DND-41 (cell line): ENCODE results near the gene LDLR.

Experiments used
- ATAC-seq: fragments of 200-7000 bp; cut with Tn5 transposase; 3 replicates; pipeline ENCODE4 v1.9.1; 2021; ENCODE audit warnings: low read depth; ENCODE audit not compliant: insufficient read depth
- DNase-seq: peaks from one replicate; pipeline ENCODE4 v3.0.0-alpha.2; 2020
- H2AFZ ChIP-seq: 2 replicates; pipeline ENCODE4 v1.6.0; 2012; ENCODE audit warnings: low read depth, low read length
- H3K27ac ChIP-seq: 2 replicates; pipeline ENCODE4 v1.5.1; 2012; ENCODE audit warnings: low read length, inconsistent platforms
- H3K27me3 ChIP-seq: fragments of 200-600 bp; sonication (generic); 2 replicates; pipeline ENCODE4 v1.6.0; 2012; ENCODE audit warnings: low read length, mild to moderate bottlenecking, inconsistent platforms; ENCODE audit not compliant: insufficient read depth, poor library complexity
- H3K36me3 ChIP-seq: 2 replicates; pipeline ENCODE4 v1.5.1; 2012; ENCODE audit warnings: low read length, inconsistent platforms; ENCODE audit not compliant: insufficient read depth
- H3K4me1 ChIP-seq: 2 replicates; pipeline ENCODE4 v1.5.1; 2012; ENCODE audit warnings: mild to moderate bottlenecking, low read length; ENCODE audit not compliant: insufficient read depth
- H3K4me2 ChIP-seq: 2 replicates; pipeline ENCODE4 v1.6.0; 2012; ENCODE audit warnings: mild to moderate bottlenecking, moderate library complexity, low read length, inconsistent platforms; ENCODE audit not compliant: insufficient read depth
- H3K4me3 ChIP-seq, 2 experiments: fragments of 200-600 bp in 1 of 2; shearing (Covaris generic) in 1 of 2; 2 replicates each; pipeline ENCODE4 v1.5.1; 2012 to 2016; ENCODE audit warnings: inconsistent platforms in 2 of 2, low read length in 2 of 2, mild to moderate bottlenecking in 2 of 2, low read depth in 1 of 2, moderate library complexity in 1 of 2
- H3K79me2 ChIP-seq: 2 replicates; pipeline ENCODE4 v1.6.0; 2012; ENCODE audit warnings: low read length, inconsistent platforms; ENCODE audit not compliant: insufficient read depth
- H3K9ac ChIP-seq: 2 replicates; pipeline ENCODE4 v1.6.0; 2012; ENCODE audit warnings: low read depth, mild to moderate bottlenecking, inconsistent platforms, low read length, moderate library complexity
- H3K9me3 ChIP-seq: 2 replicates; pipeline ENCODE4 v1.5.1; 2012; ENCODE audit warnings: low read length, moderate library complexity, mild to moderate bottlenecking, inconsistent platforms; ENCODE audit not compliant: insufficient read depth, severe bottlenecking
- H4K20me1 ChIP-seq: 2 replicates; pipeline ENCODE4 v1.6.0; 2012; ENCODE audit warnings: low read length; ENCODE audit not compliant: insufficient read depth
- EZH2 ChIP-seq: IDR thresholded peaks from 3 replicates; pipeline ENCODE4 v1.6.1; 2012; ENCODE audit warnings: borderline replicate concordance, low read depth, mild to moderate bottlenecking, moderate library complexity, low read length, inconsistent platforms; ENCODE audit not compliant: severe bottlenecking
- TF ChIP-seq, protein P1 (sequence below): IDR thresholded peaks from 2 replicates; pipeline ENCODE4 v1.5.1; 2012; ENCODE audit warnings: borderline replicate concordance, low read length, moderate library complexity, mild to moderate bottlenecking; ENCODE audit not compliant: poor library complexity, severe bottlenecking; ENCODE audit errors: extremely low read depth

The LDLR gene

DNA sequence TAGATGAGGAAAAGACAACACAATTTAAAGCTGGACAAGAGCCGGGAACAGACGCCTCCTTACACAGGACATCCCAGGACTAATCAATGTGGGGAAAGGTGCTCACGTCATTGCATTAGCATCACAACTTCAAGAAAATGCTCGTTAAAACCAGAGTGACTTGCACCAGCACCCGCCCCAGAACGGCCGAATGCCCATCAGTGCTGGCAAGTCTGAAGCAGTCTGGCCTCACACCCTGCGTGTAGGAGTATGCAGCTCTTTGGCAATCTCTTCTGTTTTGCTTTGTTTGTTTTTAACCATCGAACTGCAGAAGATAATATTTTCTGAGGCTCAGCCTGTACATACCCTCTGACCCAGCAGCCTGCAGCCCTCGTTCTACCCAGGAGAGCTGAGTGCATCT, 44.8 kb upstream of the LDLR start:
- no peak overlapping the region for H3K4me2 ChIP-seq
- H4K20me1 ChIP-seq = peaks cover 7% of the 10 kb centered on the region; the same call in 1 of the 2 replicates
- H3K4me3 ChIP-seq = no peak overlapping the region
- ATAC-seq (no peak), DNase-seq (no peak)
- no peak overlapping the region for H3K27ac ChIP-seq
- peaks cover 79% of the 10 kb centered on the region for H3K36me3 ChIP-seq
- no peaks in the 10 kb centered on the region for H3K79me2 ChIP-seq
- H3K9ac ChIP-seq = no peak overlapping the region
- H3K4me1 ChIP-seq = no peaks in the 10 kb centered on the region
- H2AFZ ChIP-seq = no peak overlapping the region
- no peak for TF ChIP-seq EZH2
- TF ChIP-seq, protein P1, sequence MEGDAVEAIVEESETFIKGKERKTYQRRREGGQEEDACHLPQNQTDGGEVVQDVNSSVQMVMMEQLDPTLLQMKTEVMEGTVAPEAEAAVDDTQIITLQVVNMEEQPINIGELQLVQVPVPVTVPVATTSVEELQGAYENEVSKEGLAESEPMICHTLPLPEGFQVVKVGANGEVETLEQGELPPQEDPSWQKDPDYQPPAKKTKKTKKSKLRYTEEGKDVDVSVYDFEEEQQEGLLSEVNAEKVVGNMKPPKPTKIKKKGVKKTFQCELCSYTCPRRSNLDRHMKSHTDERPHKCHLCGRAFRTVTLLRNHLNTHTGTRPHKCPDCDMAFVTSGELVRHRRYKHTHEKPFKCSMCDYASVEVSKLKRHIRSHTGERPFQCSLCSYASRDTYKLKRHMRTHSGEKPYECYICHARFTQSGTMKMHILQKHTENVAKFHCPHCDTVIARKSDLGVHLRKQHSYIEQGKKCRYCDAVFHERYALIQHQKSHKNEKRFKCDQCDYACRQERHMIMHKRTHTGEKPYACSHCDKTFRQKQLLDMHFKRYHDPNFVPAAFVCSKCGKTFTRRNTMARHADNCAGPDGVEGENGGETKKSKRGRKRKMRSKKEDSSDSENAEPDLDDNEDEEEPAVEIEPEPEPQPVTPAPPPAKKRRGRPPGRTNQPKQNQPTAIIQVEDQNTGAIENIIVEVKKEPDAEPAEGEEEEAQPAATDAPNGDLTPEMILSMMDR = no peak
- H3K9me3 ChIP-seq = no peaks in the 10 kb centered on the region
- no peaks in the 10 kb centered on the region for H3K27me3 ChIP-seq

DNA sequence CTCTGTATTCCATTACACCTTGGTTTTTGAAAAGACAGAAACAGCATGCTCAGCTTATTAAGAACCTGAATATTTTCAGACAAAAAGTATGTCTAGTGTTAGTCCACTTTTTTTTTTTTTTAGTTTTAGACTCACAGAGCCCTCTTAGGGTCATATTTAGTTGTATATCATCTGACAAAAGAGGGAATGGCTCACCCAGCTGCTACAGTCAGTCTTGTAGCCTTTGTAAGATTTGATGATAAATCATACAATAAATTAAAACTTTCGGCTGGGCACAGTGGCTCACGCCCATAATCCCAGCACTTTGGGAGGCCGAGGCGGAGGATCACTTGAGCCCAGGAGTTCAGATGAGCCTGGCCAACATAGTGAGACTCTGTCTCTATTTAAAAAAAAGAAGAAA, 43.7 kb upstream of the LDLR start:
- H3K36me3 ChIP-seq = peaks cover 83% of the 10 kb centered on the region
- ATAC-seq = no peak
- H3K27ac ChIP-seq = no peak overlapping the region
- peaks cover 15% of the 10 kb centered on the region for H4K20me1 ChIP-seq
- H3K4me1 ChIP-seq = no peaks in the 10 kb centered on the region
- no peaks in the 10 kb centered on the region for H3K9me3 ChIP-seq
- H3K27me3 ChIP-seq = no peaks in the 10 kb centered on the region
- no peaks in the 10 kb centered on the region for H3K79me2 ChIP-seq
- TF ChIP-seq EZH2 = no peak
- TF ChIP-seq, protein P1 = no peak
- no peak overlapping the region for H2AFZ ChIP-seq
- H3K4me2 ChIP-seq = no peak overlapping the region
- H3K9ac ChIP-seq = no peak overlapping the region
- no peak overlapping the region for H3K4me3 ChIP-seq
- DNase-seq = no peak

DNA sequence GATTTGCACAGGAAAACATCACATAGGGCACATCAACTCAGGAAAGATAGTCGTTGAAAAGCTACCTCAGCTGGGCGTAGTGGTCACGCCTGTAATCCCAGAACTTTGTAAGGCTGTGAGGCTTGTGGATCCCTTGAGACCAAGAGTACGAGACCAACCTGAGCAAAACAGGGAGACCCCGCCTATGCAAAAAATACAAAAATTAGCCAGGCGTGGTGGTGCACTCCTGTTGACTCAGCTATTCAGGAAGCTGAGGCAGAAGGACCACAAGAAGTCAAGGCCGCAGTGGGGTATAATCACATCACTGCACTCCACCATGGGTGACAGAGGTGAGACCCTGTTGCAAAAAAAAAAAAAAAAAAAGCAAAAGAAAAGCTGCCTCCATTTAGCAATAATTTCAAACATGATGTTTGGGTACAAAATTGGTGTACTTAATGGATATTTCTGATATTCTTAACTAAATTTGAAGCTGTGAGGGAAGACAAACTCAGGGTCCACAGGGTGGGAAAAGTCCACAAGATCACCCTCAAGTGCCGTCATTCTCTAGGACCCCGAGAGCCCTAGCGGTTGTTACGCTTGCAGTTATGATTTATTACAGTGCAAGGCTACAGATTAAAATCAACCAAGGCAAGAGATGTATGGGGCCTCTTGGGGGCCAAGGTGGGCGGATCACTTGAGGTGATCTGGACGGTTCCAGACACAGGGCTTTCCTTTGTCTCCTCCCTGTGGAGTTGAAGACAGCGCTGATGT, 42.5 kb upstream of the LDLR start:
- H4K20me1 ChIP-seq = peaks cover 17% of the 10 kb centered on the region

More for the DNA sequence above, 42.5 kb upstream of the LDLR start:
- DNase-seq = no peak
- H3K4me3 ChIP-seq = no peak overlapping the region
- no peak overlapping the region for H3K4me2 ChIP-seq
- H3K27ac ChIP-seq = no peak overlapping the region
- ATAC-seq = no peak
- H3K4me1 ChIP-seq = no peaks in the 10 kb centered on the region
- no peaks in the 10 kb centered on the region for H3K27me3 ChIP-seq
- peaks cover 80% of the 10 kb centered on the region for H3K36me3 ChIP-seq
- no peak overlapping the region for H2AFZ ChIP-seq
- no peaks in the 10 kb centered on the region for H3K9me3 ChIP-seq
- TF ChIP-seq, protein P1 = no peak
- no peak for TF ChIP-seq EZH2
- no peaks in the 10 kb centered on the region for H3K79me2 ChIP-seq
- H3K9ac ChIP-seq = no peak overlapping the region
